Measurements from ENCODE around the gene MRGPRG.

The MRGPRG gene

DNA sequence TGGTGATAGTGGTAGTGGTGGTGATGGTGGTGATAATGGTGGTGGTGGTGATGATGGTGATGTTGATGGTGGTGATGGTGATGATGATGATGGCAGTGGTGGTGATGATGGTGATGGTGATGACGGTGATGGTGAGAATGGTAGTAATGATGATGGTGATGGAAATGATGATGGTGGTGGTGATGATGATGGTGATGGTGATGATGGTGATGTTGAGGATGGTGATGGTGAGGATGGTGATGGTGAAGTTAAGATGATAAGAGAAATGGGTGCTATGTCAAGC, 11.8 kb downstream of the MRGPRG start:
- Mint-ChIP-seq H3K9me3 (peaks cover 3 to 4% of the 10 kb centered on the region in 2 donors), H3K27me3 (peaks cover 8 to 10% of the 10 kb centered on the region in 2 donors), H3K27ac (no peak overlapping the region), H3K4me1 (no peaks in the 10 kb centered on the region), H3K36me3 (peaks cover 3% of the 10 kb centered on the region in 2 donors), H3K4me3 (no peak overlapping the region)
- no peak for ATAC-seq (replicated peaks)
- DNase-seq, result no peak

DNA sequence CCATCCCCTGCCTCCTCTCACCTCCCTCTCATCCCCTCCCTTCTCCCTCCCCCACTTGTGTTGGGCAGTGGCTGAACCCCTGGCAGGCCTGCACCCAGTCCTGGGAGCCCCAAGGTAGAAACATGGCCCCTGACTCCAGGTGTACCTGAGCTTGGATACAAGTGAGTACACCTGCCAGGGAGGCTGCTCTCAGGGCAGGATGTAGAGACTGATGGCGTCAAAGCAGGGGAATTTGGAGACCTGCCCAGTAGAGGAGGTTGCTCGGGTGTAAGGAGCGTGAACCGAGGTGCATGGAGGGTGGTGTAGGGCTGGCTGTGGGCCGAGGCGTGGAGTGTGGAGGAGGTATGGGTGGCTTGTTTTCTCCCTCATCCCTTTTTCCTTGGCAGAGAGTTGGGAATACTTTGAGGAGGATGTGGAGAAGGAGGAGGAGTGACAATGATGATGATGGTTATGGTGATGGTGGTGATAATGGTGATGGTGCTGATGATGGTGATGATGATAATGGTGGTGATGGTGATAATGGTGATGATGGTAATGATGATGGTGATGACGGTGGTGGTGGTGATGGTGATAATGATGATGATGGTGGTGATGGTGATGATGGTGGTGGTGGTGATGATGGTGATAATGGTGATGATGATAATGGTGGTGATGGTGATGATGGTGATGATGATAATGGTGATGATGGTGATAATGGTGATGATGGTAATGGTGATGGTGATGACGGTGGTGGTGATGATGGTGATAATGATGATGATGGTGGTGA, 12.3 kb downstream of the MRGPRG start:
- ATAC-seq (replicated peaks), result no peak
- no peaks in the 10 kb centered on the region for H3K36me3 Mint-ChIP-seq
- DNase-seq, result no peak
- no peaks in the 10 kb centered on the region for H3K4me1 Mint-ChIP-seq
- H3K27me3 Mint-ChIP-seq, result peaks cover 8 to 14% of the 10 kb centered on the region in 2 donors
- H3K9me3 Mint-ChIP-seq, result no peaks in the 10 kb centered on the region
- no peak overlapping the region for H3K4me3 Mint-ChIP-seq
- H3K27ac Mint-ChIP-seq, result no peak overlapping the region

DNA sequence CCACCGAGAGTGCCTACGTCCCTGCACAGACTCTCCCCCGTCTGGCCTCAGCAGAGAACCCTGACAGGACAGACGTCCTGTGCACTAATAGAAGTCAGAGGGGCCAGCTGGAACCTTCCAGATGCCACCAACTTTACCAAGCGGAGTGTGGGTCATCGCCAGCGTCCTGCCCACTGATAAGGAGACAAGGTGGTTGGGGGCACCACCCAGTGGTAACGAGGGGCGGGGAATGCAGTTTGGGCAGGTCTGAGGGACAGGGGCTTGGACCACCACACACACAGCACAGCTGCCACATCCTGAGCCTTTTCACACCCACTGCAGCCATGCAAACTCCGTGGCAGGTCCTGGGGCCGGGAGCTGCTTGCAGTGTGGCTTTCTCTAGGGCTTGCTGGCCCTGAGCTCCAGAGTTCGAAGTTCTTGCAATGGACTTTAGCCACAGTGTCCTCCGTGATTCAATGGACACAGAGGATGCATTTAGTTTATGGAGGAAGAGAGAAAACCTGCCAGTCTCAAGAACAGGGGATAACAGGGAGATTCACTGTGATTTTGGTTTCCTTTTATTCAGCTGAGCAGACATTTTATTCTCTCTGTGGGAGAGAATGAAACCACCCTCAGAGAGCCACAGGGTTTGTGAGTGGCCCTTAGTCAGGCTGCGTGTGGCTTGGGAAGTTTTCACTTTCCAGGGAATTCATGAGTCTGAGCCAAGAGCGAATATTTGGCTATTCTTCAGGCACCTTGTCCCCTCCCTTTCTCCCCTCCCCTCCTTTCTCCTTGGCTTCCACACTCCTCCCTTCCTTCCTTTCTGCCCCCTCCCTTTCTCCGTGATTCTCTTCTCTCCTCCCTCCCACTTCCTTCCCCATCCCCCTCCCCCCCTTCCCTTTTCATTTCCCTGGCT, 13.1 kb downstream of the MRGPRG start:
- no peaks in the 10 kb centered on the region for H3K9me3 Mint-ChIP-seq
- no peaks in the 10 kb centered on the region for H3K4me1 Mint-ChIP-seq
- no peak for DNase-seq
- H3K27ac Mint-ChIP-seq, result no peak overlapping the region
- ATAC-seq (replicated peaks), result no peak
- no peak overlapping the region for H3K4me3 Mint-ChIP-seq
- no peaks in the 10 kb centered on the region for H3K36me3 Mint-ChIP-seq
- H3K27me3 Mint-ChIP-seq, result peaks cover 15 to 16% of the 10 kb centered on the region in 2 donors

DNA sequence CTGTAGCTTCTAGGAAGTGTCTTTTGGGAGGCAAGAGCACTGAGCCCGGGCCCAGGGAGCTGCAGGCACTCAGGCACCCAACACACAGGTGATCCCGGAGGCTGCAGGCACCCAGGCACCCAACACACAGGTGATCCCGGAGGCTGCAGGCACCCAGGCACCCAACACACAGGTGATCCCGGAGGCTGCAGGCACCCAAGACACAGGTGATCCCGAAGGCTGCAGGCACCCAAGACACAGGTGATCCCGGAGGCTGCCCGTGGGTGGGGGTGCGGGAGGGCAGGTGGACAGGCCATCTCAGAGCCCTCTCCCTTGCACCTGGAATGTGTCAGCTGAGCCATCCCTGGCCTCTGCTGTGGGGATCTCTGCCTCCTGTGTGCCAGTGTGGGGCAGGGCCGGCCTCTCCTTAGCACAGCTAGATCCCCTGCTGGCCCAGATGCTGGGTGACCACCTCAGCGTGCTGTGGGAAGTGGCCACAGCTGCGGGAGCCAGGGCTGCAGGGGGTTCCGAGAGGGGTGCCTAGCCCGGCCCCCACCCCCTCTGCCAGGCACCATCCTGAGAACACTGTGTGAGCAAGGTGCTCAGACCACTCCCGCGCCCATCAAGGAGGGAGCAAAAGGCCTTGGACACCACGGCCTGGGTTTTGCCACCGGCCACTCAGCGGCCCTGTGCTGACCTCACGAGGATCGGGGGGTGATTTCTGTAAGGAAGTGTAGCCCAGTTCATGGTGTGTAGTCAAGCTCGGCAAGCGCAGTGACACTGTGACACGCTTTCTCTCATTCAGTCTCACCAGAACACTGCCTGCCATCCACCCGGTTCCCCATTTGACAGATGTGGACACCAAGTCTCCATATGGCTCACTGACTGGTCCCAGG, 14.2 kb downstream of the MRGPRG start:
- ATAC-seq (replicated peaks), result no peak
- no peak for DNase-seq

DNA sequence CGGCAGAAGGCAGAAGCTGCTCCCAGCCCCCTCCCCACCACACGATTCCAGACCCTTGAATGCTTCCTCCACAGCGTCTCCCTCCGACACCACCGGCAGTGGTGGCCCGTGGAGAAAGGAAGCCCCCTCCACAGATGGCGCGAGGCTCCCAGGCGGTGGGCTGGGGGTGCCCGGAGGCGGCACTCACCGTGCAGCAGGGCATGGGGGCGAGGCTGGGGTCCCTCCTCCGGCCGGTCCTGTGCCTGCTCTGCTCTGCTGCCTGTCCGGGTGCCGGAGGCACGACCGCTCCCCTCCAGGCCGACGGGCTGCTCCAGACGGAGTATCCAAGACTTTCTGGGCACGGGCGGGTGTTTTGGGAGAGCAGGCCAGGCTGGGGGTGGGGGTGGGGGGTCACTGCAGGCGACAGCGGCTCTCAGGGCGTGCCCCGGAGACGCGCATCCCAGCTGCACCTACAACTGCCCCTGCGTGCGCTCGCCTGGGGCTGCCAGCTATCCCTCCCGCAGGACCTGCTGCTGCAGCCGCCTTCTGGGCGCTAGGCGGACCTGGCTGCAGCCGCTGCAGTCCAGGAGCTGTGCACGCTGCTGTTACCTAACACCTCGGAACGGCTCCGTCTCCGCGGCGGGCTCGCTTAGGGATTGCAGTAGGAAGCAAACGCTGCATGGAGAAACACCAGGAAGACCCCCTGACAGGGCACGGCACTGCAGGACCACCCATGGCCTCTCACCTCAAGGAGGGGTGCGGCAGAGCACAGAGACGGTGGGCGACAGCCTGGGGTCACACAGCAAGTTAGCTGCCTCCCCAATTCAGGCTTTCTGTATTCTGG, 15.2 kb downstream of the MRGPRG start:
- ATAC-seq (replicated peaks), result no peak

More for the DNA sequence above, 14.2 kb downstream of the MRGPRG start:
- Mint-ChIP-seq H3K27ac (no peak overlapping the region), H3K36me3 (no peaks in the 10 kb centered on the region), H3K9me3 (no peaks in the 10 kb centered on the region), H3K4me1 (no peaks in the 10 kb centered on the region), H3K4me3 (no peak overlapping the region), H3K27me3 (peaks cover 22 to 24% of the 10 kb centered on the region in 2 donors)

DNA sequence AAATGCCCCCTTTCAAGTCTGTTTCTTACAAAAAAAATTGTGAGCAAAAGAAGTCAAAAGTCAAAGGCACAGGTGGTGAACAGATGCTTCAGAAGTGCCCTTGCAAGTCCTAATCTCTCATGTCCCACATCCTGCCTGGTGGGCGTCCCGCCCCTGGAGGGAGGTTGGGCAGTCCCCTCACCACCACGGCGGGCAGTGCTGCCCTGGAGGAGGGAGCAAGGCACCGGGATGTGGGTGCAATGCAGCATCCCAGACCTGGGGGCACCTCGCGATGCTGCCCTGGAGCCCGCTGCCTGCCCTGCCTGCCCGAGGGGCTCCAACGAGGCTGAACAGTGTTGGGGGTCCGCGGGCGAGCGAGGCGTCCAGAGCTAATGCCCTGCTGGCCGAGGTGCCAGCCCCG, 15.9 kb downstream of the MRGPRG start:
- no peak overlapping the region for H3K4me3 Mint-ChIP-seq

More for the DNA sequence above, 15.2 kb downstream of the MRGPRG start:
- Mint-ChIP-seq H3K4me3 (no peak overlapping the region), H3K36me3 (no peaks in the 10 kb centered on the region), H3K9me3 (no peaks in the 10 kb centered on the region), H3K27ac (no peak overlapping the region), H3K4me1 (no peaks in the 10 kb centered on the region), H3K27me3 (peaks cover 22 to 24% of the 10 kb centered on the region in 2 donors)
- no peak for DNase-seq

DNA sequence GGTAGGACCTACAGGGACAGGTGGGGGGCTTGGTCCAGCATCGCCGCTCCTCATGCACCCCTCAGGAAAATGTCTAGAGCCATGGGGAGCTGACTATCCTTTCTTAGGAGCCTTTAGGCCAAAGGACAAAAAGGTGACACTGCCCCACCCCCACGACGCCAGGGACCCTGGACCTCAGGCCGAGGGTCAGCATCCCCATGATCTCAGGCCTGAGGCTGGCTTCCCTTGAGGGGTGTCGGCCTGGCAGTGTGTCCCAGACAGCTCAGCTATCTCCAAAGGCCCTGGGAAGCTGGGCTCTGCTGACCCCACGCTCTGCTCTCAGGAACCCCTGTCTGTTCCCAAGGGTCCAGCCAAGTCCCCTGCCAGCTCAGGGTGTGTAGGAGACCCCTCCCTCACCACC, 16.3 kb downstream of the MRGPRG start:
- no peak overlapping the region for H3K4me3 Mint-ChIP-seq
- H3K4me1 Mint-ChIP-seq, result no peaks in the 10 kb centered on the region
- DNase-seq (no peak), ATAC-seq (replicated peaks) (no peak)
- H3K27me3 Mint-ChIP-seq, result peaks cover 22 to 24% of the 10 kb centered on the region in 2 donors
- no peaks in the 10 kb centered on the region for H3K9me3 Mint-ChIP-seq
- no peak overlapping the region for H3K27ac Mint-ChIP-seq
- no peaks in the 10 kb centered on the region for H3K36me3 Mint-ChIP-seq

More for the DNA sequence above, 15.9 kb downstream of the MRGPRG start:
- DNase-seq (no peak), ATAC-seq (replicated peaks) (no peak)
- Mint-ChIP-seq H3K27me3 (peaks cover 22 to 24% of the 10 kb centered on the region in 2 donors), H3K9me3 (no peaks in the 10 kb centered on the region), H3K4me1 (no peaks in the 10 kb centered on the region), H3K36me3 (no peaks in the 10 kb centered on the region), H3K27ac (no peak overlapping the region)

DNA sequence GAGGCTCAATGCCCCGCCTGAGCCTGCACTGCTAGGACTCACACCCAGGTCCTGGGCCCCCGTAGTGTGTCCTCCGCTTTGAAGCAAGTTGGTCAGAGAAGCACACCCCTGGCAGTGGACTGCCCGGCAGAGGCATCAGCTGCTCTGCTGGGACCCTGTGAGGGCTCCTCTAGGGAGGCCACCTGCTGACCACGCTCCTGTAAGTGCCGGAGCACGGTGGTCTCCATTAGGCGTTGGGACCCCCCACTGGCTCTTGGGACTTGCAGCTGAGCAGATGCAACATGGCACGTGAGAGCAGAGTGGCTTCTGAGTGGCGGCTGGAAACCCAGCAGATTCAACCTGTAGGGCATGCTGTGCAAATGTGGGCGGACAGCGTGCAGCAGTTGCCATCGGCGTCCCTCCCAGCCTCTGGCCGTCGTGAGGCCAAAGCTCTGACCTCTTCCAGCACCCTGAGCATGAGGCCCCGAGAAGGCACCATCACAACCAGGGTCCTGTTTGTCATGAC, 16.9 kb downstream of the MRGPRG start:
- DNase-seq (no peak), ATAC-seq (replicated peaks) (no peak)
- no peaks in the 10 kb centered on the region for H3K9me3 Mint-ChIP-seq
- no peaks in the 10 kb centered on the region for H3K4me1 Mint-ChIP-seq
- peaks cover 22 to 29% of the 10 kb centered on the region in 2 donors for H3K27me3 Mint-ChIP-seq
- no peak overlapping the region for H3K4me3 Mint-ChIP-seq
- no peak overlapping the region for H3K27ac Mint-ChIP-seq
- H3K36me3 Mint-ChIP-seq, result no peaks in the 10 kb centered on the region

DNA sequence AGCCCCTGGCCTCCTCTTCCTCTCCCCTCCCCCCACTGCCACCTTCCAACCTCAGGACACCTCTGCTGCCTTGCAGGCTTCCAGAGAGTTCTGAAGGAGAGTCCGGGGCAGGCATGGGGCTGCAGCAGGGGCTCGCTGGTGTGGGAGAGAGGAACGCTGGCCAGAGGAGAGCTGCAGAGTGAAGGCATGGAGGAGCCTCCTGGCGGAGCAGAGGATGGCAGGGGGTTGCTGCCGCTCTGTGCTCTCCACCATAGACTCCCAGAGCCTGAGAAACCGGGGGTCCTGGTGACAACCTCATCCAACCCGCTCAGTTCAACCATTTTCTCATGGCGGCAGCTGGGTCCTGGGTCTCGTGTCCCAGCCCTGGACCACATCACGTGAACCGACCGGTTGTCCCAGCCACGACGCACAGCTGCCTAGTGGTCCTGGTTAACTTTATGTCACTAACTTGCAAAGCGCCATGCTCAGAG, 17.5 kb downstream of the MRGPRG start:
- Mint-ChIP-seq H3K4me1 (no peaks in the 10 kb centered on the region), H3K27me3 (peaks cover 22 to 30% of the 10 kb centered on the region in 2 donors), H3K27ac (no peak overlapping the region), H3K9me3 (no peaks in the 10 kb centered on the region), H3K4me3 (no peak overlapping the region), H3K36me3 (no peaks in the 10 kb centered on the region)
- no peak for ATAC-seq (replicated peaks)
- DNase-seq, result no peak

DNA sequence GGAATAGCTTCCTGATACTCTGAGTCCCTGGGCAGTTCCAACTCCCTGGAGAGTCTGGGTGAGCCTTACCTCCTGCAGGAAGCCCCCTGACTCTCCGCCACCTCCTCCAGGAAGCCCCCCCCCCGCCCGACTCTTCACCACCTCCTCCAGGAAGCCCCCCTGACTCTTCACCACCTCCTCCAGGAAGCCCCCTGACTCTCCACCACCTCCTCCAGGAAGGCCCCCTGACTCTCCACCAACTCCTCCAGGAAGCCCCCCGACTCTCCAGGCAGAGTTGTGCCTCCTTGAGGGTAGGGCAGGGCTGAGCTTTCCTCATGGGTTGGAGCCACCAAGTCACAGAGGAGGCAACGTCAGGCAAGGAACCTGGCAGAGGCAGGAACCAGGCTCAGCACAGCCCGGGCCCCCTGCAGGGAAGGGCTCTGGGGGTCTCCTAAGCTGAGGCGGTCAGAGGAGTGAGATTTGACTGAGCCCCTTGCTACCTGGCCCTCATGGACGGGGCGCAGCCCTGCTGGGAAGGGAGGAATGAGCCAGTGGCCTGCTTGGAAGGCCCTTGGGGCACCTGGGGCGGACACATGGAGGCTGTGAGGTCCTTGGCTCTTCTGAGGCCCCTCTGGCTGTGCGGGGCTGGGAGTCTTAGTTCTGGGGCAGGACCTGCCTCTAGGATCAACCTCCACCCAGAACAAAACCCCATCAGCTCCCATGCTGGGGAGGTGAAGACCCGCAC, 18.1 kb downstream of the MRGPRG start:
- ATAC-seq (replicated peaks) (no peak), DNase-seq (no peak)
- H3K4me1 Mint-ChIP-seq, result no peaks in the 10 kb centered on the region
- no peaks in the 10 kb centered on the region for H3K9me3 Mint-ChIP-seq
- no peak overlapping the region for H3K4me3 Mint-ChIP-seq
- no peaks in the 10 kb centered on the region for H3K36me3 Mint-ChIP-seq
- no peak overlapping the region for H3K27ac Mint-ChIP-seq
- H3K27me3 Mint-ChIP-seq, result peaks cover 22 to 34% of the 10 kb centered on the region in 2 donors

DNA sequence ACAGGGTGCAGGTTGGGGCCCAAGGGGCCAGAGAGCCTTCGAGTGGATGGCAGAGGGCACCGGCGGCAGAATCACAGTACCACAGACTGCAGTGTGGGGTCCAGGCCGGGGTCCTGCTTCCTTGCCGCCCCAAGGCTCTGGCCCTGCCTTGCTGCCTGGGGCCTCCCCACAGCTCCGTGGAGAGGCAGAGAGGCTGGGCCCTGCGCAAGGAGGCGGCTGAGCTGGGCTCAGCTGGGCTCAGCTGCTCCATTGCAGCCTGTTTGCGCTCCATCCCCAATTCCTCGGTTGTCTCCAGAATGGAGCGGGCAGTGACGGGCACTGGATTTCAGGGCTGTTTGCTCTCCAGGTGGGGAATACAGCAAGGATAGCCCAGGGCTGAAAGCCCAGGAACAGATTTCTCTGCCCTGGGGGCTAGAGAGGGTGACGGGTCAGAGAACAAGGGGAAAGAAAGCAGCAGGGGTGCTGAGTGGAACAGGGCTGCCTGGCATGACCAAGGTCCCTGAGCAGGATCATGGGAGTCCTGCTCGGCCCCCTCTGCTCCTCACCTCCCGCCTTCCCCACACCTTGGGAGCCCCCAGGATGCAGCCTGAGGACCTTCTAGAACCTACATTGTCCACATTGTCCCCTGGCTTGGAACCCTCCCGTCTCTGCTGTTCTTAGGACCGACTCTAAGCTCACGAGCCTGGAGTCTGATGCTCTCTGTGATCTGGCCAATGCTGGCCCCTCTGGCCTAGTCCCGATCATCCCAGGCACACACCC, 18.9 kb downstream of the MRGPRG start:
- Mint-ChIP-seq H3K36me3 (no peaks in the 10 kb centered on the region), H3K4me1 (no peaks in the 10 kb centered on the region), H3K27me3 (peaks cover 22 to 34% of the 10 kb centered on the region in 2 donors), H3K27ac (no peak overlapping the region), H3K9me3 (no peaks in the 10 kb centered on the region), H3K4me3 (no peak overlapping the region)
- no peak for DNase-seq
- no peak for ATAC-seq (replicated peaks)

DNA sequence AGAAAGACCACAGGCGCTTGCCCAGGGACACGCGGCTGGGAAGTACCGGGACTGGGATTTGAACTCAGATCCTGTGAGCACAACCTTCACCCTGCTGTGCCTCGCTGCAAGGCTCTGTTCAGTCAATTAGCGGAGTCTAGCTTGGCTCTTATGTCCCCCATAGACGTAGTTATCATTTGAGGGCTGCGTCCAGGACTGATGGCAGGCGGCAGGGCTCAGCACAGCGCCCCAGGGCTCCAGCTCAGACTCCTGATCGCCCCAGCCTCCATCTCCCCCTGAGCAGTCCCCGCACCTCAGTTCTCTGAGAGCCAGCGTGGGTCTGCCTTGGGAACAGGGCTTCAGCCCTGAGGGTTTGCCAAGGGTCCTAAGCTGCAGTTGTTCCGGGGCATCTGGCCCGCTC, 19.8 kb downstream of the MRGPRG start:
- DNase-seq (no peak), ATAC-seq (replicated peaks) (no peak)
- Mint-ChIP-seq H3K27me3 (peaks cover 22 to 34% of the 10 kb centered on the region in 2 donors), H3K9me3 (no peaks in the 10 kb centered on the region), H3K4me1 (no peaks in the 10 kb centered on the region), H3K36me3 (no peaks in the 10 kb centered on the region), H3K4me3 (no peak overlapping the region), H3K27ac (no peak overlapping the region)

All from stimulated activated naive B cell treated with anti-CD40 and anti-IgM and Interleukin-4, amounts not matched to agents 10 μg/mL and 1 μg/mL and 100 μg/mL, for 72 hours (primary cell).